ENCODE data around the gene SIRT2.

- no peak for TF ChIP-seq POLR2AphosphoS5 (IDR thresholded peaks at IDR 0.05)
- TF ChIP-seq, protein P1, sequence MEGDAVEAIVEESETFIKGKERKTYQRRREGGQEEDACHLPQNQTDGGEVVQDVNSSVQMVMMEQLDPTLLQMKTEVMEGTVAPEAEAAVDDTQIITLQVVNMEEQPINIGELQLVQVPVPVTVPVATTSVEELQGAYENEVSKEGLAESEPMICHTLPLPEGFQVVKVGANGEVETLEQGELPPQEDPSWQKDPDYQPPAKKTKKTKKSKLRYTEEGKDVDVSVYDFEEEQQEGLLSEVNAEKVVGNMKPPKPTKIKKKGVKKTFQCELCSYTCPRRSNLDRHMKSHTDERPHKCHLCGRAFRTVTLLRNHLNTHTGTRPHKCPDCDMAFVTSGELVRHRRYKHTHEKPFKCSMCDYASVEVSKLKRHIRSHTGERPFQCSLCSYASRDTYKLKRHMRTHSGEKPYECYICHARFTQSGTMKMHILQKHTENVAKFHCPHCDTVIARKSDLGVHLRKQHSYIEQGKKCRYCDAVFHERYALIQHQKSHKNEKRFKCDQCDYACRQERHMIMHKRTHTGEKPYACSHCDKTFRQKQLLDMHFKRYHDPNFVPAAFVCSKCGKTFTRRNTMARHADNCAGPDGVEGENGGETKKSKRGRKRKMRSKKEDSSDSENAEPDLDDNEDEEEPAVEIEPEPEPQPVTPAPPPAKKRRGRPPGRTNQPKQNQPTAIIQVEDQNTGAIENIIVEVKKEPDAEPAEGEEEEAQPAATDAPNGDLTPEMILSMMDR (IDR thresholded peaks at IDR 0.05; ENCODE audit: poor library complexity, severe bottlenecking), result no peak
- TF ChIP-seq EP300 (conservative IDR thresholded peaks at IDR 0.05; ENCODE audit: poor library complexity, severe bottlenecking), result no peak
- no peak for TF ChIP-seq EZH2 (IDR thresholded peaks at IDR 0.05; ENCODE audit: borderline replicate concordance, insufficient read depth, low read length, poor library complexity, severe bottlenecking)
- TF ChIP-seq RAD21 (conservative IDR thresholded peaks at IDR 0.05), result no peak
Measured at GRCh38 chr19:38917921-38918491, 18.6 kb upstream of the SIRT2 start.
